Endothelial cell of umbilical vein (primary cell): Measurements from ENCODE around the gene HSH2D. TPM values are rescaled to one million over a fixed set of nuclear protein-coding genes. Genes with fewer than 3 reads are reported as not detected.

ENCODE experiments used
- BruUV-seq: library from RNA; stranded (reverse); fragments of 400-500 nt; replicated peaks from 2 replicates; lab custom pipeline; 2021; lab: Mats Ljungman, UMichigan
- CTCF ChIA-PET: fragments of 300-600, 350-600 bp; sonication (Branson Sonifier 250); formaldehyde crosslinking; loops from one replicate; lab custom pipeline; 2021; ENCODE audit warnings: antibody characterized with exemption, inconsistent platforms; lab: Charles Lee
- POLR2A ChIA-PET: fragments of 300-600, 350-600 bp; sonication (Branson Sonifier 250); formaldehyde crosslinking; loops from one replicate; lab custom pipeline; 2021; ENCODE audit warnings: antibody characterized with exemption, inconsistent platforms; lab: Charles Lee
- DNase-seq: peaks from one replicate; pipeline ENCODE4 v3.0.0-alpha.2; 2011; ENCODE audit warnings: low read depth, low spot score
- FAIRE-seq: peaks from 2 replicates; lab custom pipeline; 2011; peaks lifted over from hg19 to GRCh38; lab: Jason Lieb, UNC
- H2AFZ ChIP-seq: 2 replicates; pipeline ENCODE4 v1.6.0; 2012; ENCODE audit warnings: low read depth, low read length, control low read depth, inconsistent platforms
- H3K27ac ChIP-seq: 2 replicates; pipeline ENCODE4 v1.5.1; 2011; ENCODE audit warnings: low read depth, mild to moderate bottlenecking, control low read depth, low read length, moderate library complexity; ENCODE audit not compliant: insufficient read depth
- H3K27me3 ChIP-seq, 2 experiments: 2 replicates each; pipeline versions ENCODE4 v1.6.0 to v1.6.1; 2011; ENCODE audit warnings: low read length in 2 of 2, mixed read lengths in 1 of 2; ENCODE audit not compliant: control insufficient read depth in 2 of 2, insufficient read depth in 2 of 2
- H3K36me3 ChIP-seq, 2 experiments: 2 replicates in 1 of 2; 3 replicates in 1 of 2; pipeline ENCODE4 v1.5.1; 2011; ENCODE audit warnings: low read length in 2 of 2, mild to moderate bottlenecking in 1 of 2, moderate library complexity in 1 of 2; ENCODE audit not compliant: control insufficient read depth in 2 of 2, insufficient read depth in 2 of 2; ENCODE audit errors: extremely low read depth in 1 of 2
- H3K4me1 ChIP-seq: 3 replicates; pipeline ENCODE4 v1.5.1; 2011; ENCODE audit warnings: mild to moderate bottlenecking, low read length; ENCODE audit not compliant: control insufficient read depth, insufficient read depth; ENCODE audit errors: extremely low read depth
- H3K4me2 ChIP-seq: 2 replicates; pipeline ENCODE4 v1.6.1; 2011; ENCODE audit warnings: low read length, control low read depth, mixed read lengths; ENCODE audit not compliant: insufficient read depth
- H3K4me3 ChIP-seq, 3 experiments: fragments of 200-600 bp in 1 of 3; sonication (generic), shearing (Covaris generic) in 1 of 3; replicated peaks in 1 of 3; 2 replicates each; pipeline ENCODE4 v1.5.1; 2011 to 2016; ENCODE audit warnings: control low read depth in 3 of 3, low read length in 3 of 3, mild to moderate bottlenecking in 2 of 3, inconsistent platforms in 1 of 3, low read depth in 1 of 3, moderate library complexity in 1 of 3; ENCODE audit not compliant: insufficient read depth in 1 of 3
- H3K79me2 ChIP-seq: 2 replicates; pipeline ENCODE4 v1.6.0; 2012; ENCODE audit warnings: low read length, inconsistent platforms; ENCODE audit not compliant: control insufficient read depth, insufficient read depth
- H3K9ac ChIP-seq: replicated peaks from 2 replicates; pipeline ENCODE3; 2011; ENCODE audit warnings: low read length, control low read depth; ENCODE audit not compliant: insufficient read depth; ENCODE audit errors: extremely low read depth
- H3K9me1 ChIP-seq: replicated peaks from 3 replicates; pipeline ENCODE4 v1.6.0; 2011; ENCODE audit warnings: mild to moderate bottlenecking, low read length; ENCODE audit not compliant: control insufficient read depth, insufficient read depth; ENCODE audit errors: extremely low read depth
- H3K9me3 ChIP-seq: replicated peaks from 2 replicates; pipeline ENCODE4 v1.5.1; 2012; ENCODE audit warnings: low read length, inconsistent platforms; ENCODE audit not compliant: control insufficient read depth, insufficient read depth
- H4K20me1 ChIP-seq: replicated peaks from 2 replicates; pipeline ENCODE3; 2011; ENCODE audit warnings: mild to moderate bottlenecking, low read length; ENCODE audit not compliant: control insufficient read depth, insufficient read depth; ENCODE audit errors: extremely low read depth
- EZH2 ChIP-seq: IDR thresholded peaks from 2 replicates; pipeline ENCODE4 v1.6.1; 2012; ENCODE audit warnings: borderline replicate concordance, low read depth, mild to moderate bottlenecking, moderate library complexity, low read length, inconsistent platforms; ENCODE audit not compliant: severe bottlenecking
- JUN ChIP-seq: IDR thresholded peaks from 2 replicates; pipeline ENCODE4 v1.6.1; 2011; ENCODE audit warnings: borderline replicate concordance, low read depth; ENCODE audit not compliant: insufficient read length, insufficient read depth
- POLR2A ChIP-seq: IDR thresholded peaks from 2 replicates; pipeline ENCODE4 v1.6.1; 2012; ENCODE audit warnings: low read depth, mild to moderate bottlenecking, control low read depth, low read length
- POLR2AphosphoS5 ChIP-seq: IDR thresholded peaks from 2 replicates; pipeline ENCODE4 v1.6.1; 2012; ENCODE audit warnings: low read depth, mild to moderate bottlenecking, control low read depth, low read length, moderate library complexity; ENCODE audit not compliant: insufficient read depth
- dilution Hi-C: fragments of 300-500 bp; cut with MboI; formaldehyde crosslinking; loops from one replicate; pipeline ENCODE4 v1.15.0; 2019; ENCODE audit warnings: low sequenced_read_pairs; ENCODE audit not compliant: extremely low pct_ligation_motif_present
- intact Hi-C: fragments of 100-400 bp; cut with micrococcal nuclease; formaldehyde crosslinking; loops from one replicate; pipeline ENCODE4 v1.10.0; 2022
- polyA plus RNA-seq, 4 experiments: library from polyadenylated mRNA; depleted of rRNA in 3 of 4; stranded (reverse) in 3 of 4; unstranded in 1 of 4; fragments of >200 nt; gene quantifications; 2 replicates each; pipeline versions ENCODE4 v1.2.1 to v1.2.3, GENCODE V29; 2011 to 2012; ENCODE audit warnings: missing spikeins in 1 of 4
- total RNA-seq: library from RNA; stranded (reverse); gene quantifications from 2 replicates; pipeline ENCODE4 v1.2.3, GENCODE V29; 2021
- TF ChIP-seq, protein P1 (sequence below): IDR thresholded peaks from 2 replicates; pipeline ENCODE4 v1.6.1; 2011; ENCODE audit not compliant: insufficient read depth, insufficient read length

The HSH2D gene
- total and polyA plus RNA-seq, 2 donors (not counting 3 experiments of a cell fraction or from before 2014, with no cell fraction given), result not detected

DNA sequence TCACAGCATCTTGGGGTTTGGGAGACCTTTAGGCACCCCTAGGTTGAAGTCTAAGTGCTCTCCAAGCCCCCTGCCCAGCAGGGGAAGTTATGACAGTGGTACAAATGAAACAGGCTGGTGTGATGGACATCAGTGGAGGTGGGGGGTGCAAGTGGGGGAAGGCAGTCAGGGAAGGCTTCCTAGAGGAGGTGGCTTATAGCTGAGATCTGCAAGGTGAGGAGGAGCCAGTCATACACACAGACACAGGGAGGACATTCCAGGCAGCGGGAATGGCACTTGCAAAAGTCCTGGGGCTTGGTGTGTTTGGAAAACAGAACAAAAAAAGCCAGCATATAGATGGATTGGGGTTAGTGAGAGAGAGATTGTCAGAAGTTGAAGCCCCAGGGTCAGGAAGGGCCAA, 11.6 kb downstream of the HSH2D start:
- no TSS peak for BruUV-seq
- FAIRE-seq, result no peak
- H3K79me2 ChIP-seq, result no peaks in the 10 kb centered on the region
- no peak overlapping the region for H3K9ac ChIP-seq
- dilution Hi-C loops, result no loop called here
- H2AFZ ChIP-seq, result no peak overlapping the region
- no peak overlapping the region for H3K4me3 ChIP-seq
- no peaks in the 10 kb centered on the region for H3K9me1 ChIP-seq
- no peaks in the 10 kb centered on the region for H4K20me1 ChIP-seq
- no peaks in the 10 kb centered on the region for H3K4me1 ChIP-seq
- TF ChIP-seq, protein P1, sequence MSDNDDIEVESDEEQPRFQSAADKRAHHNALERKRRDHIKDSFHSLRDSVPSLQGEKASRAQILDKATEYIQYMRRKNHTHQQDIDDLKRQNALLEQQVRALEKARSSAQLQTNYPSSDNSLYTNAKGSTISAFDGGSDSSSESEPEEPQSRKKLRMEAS, result no peak
- no peak overlapping the region for H3K4me2 ChIP-seq
- no peak for DNase-seq
- H3K27ac ChIP-seq, result no peak overlapping the region
- CTCF ChIA-PET, result no interaction called here
- H3K9me3 ChIP-seq, result no peaks in the 10 kb centered on the region
- intact Hi-C loops, result no loop called here
- POLR2A ChIA-PET, result no interaction called here
- no peaks in the 10 kb centered on the region for H3K27me3 ChIP-seq
- H3K36me3 ChIP-seq, result no peaks in the 10 kb centered on the region

DNA sequence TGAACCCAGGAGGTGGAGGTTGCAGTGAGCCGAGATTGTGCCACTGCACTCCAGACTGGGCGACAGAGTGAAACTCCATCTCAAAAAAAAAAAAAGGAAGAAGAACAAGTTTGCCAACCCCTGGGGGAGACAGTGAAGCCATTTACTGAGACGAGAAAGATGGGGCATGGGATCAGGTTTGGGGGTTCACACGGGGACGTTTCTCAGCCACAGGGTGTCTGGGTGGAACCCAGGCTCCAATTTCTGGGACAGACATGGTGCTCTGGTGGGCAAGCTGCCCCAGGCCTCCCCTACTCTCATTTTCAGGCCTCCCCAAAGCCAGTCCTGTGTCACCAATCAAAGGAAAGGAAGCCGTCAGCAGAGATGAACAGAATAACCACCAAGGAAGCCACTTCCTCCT, 13.4 kb downstream of the HSH2D start:
- H3K36me3 ChIP-seq, result no peaks in the 10 kb centered on the region
- H3K27ac ChIP-seq, result no peak overlapping the region
- no peaks in the 10 kb centered on the region for H3K9me3 ChIP-seq
- TF ChIP-seq POLR2A (no peak), POLR2AphosphoS5 (no peak), EZH2 (no peak), JUN (no peak)
- TF ChIP-seq, protein P1, result no peak
- H3K4me2 ChIP-seq, result no peak overlapping the region
- H3K27me3 ChIP-seq, result no peaks in the 10 kb centered on the region
- peaks cover 11% of the 10 kb centered on the region for H3K4me1 ChIP-seq
- ChIA-PET CTCF (no interaction called here), POLR2A (no interaction called here)
- H3K9ac ChIP-seq, result no peak overlapping the region
- H3K79me2 ChIP-seq, result no peaks in the 10 kb centered on the region
- H4K20me1 ChIP-seq, result no peaks in the 10 kb centered on the region
- dilution Hi-C loops, result no loop called here
- H2AFZ ChIP-seq, result no peak overlapping the region
- BruUV-seq, result no TSS peak
- H3K4me3 ChIP-seq, result no peak overlapping the region
- no peaks in the 10 kb centered on the region for H3K9me1 ChIP-seq
- DNase-seq (no peak), FAIRE-seq (no peak)
- intact Hi-C loops, result no loop called here
